ENCODE results near the gene DTX1. TPM values are rescaled to one million over a fixed set of nuclear protein-coding genes. Genes with fewer than 3 reads are reported as not detected.
A peak's percentile ranks its signal among the peaks of the same experiment; 100 is the strongest.

DTX1 gene
- total RNA-seq, 1 experiment from 2014 or later = not detected

DNA sequence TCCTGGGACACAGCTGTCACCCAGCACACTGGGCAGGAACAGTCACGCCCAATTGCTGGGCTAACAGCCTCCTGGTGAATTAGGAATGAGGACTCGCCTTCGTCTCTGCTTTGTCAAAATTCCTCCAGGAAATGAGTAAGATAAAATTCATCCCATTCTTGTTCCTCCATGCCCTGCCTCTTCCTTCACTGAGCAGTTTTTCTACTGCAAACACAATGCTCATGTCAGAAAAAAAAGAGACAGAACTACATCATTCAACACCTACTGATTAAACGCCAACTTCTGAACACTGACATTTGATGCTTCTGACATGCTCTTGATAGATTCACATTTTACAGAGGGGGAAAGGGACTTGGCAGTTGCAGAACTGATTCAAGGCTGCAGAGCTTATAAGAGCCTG, 37.5 kb upstream of the DTX1 start:
- DNase-seq = peak; percentile 76
- Histone ChIP-seq H2AFZ (ENCODE audit: low read length) (peak overlapping the region; percentile 13), H3K9me2 (replicated peaks; ENCODE audit: low read length) (no peaks in the 10 kb centered on the region), H4K20me1 (ENCODE audit: low read length) (no peaks in the 10 kb centered on the region), H3K9me3 (ENCODE audit: low read length) (no peaks in the 10 kb centered on the region), H3K36me3 (ENCODE audit: low read depth, low read length) (no peaks in the 10 kb centered on the region), H3K4me3 (ENCODE audit: low read length) (no peak overlapping the region), H3K4me2 (ENCODE audit: low read length) (peak overlapping the region; percentile 37), H3K27me3 (ENCODE audit: low read length) (no peaks in the 10 kb centered on the region), H3K4me1 (ENCODE audit: insufficient read depth, low read length) (peaks cover 10% of the 10 kb centered on the region), H3F3A (ENCODE audit: low read length, unreplicated experiment) (no peaks in the 10 kb centered on the region), H3K9ac (ENCODE audit: low read length) (no peak overlapping the region), H3K79me2 (ENCODE audit: low read length) (no peaks in the 10 kb centered on the region), H3K27ac (ENCODE audit: low read length) (no peak overlapping the region)
- ATAC-seq = peak; percentile 93
- CTCF ChIA-PET = interaction anchor here (0.6 kb wide), 1 partner anchor 41 kb away, joined by 3 read pairs; no protein-coding TSS in a partner anchor
- POLR2A ChIA-PET (ENCODE audit: unreplicated experiment) = no interaction called here
- intact Hi-C loops (cut with micrococcal nuclease) = no loop called here
- TF ChIP-seq EZH2phosphoT487 (IDR thresholded peaks at IDR 0.05; ENCODE audit: borderline replicate concordance, low read length) (no peak), EZH2 (IDR thresholded peaks at IDR 0.05; ENCODE audit: low read length, unreplicated experiment) (no peak)
- TF ChIP-seq, protein P1, sequence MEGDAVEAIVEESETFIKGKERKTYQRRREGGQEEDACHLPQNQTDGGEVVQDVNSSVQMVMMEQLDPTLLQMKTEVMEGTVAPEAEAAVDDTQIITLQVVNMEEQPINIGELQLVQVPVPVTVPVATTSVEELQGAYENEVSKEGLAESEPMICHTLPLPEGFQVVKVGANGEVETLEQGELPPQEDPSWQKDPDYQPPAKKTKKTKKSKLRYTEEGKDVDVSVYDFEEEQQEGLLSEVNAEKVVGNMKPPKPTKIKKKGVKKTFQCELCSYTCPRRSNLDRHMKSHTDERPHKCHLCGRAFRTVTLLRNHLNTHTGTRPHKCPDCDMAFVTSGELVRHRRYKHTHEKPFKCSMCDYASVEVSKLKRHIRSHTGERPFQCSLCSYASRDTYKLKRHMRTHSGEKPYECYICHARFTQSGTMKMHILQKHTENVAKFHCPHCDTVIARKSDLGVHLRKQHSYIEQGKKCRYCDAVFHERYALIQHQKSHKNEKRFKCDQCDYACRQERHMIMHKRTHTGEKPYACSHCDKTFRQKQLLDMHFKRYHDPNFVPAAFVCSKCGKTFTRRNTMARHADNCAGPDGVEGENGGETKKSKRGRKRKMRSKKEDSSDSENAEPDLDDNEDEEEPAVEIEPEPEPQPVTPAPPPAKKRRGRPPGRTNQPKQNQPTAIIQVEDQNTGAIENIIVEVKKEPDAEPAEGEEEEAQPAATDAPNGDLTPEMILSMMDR (conservative IDR thresholded peaks at IDR 0.05; ENCODE audit: low read depth, low read length) = no peak
- no TSS peak for BruUV-seq (replicated peaks)

DNA sequence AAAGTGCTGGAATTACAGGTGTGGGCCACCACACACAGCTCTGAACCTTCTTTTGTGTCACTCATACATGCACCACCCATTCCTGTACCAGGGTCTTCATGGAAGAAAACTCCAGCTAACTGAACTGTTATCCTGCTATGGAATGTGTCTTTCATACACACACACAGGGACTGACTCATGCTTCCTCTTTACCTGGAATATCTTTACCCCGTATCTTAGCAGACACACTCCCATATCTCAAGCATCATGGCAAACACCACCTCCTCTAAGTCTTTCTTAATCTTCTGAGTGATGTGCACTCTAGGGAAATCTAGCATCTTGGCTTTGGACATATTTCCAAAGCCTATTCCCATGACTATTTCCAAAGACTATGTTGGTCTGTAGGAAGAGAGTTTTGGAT, 35.0 kb upstream of the DTX1 start:
- TF ChIP-seq, protein P1 (conservative IDR thresholded peaks at IDR 0.05; ENCODE audit: low read depth, low read length) = no peak
- TF ChIP-seq EZH2 (IDR thresholded peaks at IDR 0.05; ENCODE audit: low read length, unreplicated experiment) = no peak
- no peak for TF ChIP-seq EZH2phosphoT487 (IDR thresholded peaks at IDR 0.05; ENCODE audit: borderline replicate concordance, low read length)
- H3K27me3 ChIP-seq (ENCODE audit: low read length) = no peaks in the 10 kb centered on the region

DNA sequence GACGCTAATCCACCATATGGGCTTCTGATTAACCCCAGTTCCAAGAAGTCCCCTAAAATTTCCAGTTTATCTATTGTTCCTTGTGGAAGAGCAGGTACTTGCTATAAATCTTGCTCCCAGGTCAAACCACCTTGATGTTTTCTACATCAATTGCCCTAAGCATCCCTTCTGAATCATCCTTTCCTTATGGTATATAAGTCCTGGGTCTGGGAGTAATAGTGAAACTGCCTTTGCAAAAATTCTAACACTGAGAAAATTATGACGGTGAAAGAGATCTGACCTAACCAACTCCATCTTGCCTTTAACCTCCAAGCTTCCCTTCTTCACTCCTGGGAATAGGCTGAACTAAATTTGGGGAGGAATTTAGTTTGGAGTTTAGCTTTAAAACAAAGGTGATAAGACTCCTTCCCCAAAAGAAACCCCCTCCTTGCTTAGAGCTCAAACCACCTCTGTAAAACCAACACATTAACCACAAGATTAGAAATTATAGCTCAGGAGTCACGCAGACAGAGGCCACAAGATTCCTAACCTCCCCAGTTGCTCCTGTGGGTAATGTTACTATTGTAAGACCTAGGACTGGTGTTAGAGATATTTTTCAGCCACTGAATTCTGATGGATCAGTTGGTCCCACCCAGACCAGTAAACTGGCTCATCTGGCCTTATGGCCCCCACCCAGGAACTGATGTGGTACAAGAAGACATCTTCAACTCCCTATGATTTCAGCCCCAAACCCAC, 33.8 kb upstream of the DTX1 start:
- Histone ChIP-seq H3K27ac (ENCODE audit: low read length) (no peak overlapping the region), H3K79me2 (ENCODE audit: low read length) (no peaks in the 10 kb centered on the region), H3K9me2 (replicated peaks; ENCODE audit: low read length) (no peaks in the 10 kb centered on the region), H3K9me3 (ENCODE audit: low read length) (no peaks in the 10 kb centered on the region), H3F3A (ENCODE audit: low read length, unreplicated experiment) (no peaks in the 10 kb centered on the region), H3K9ac (ENCODE audit: low read length) (no peak overlapping the region), H3K4me1 (ENCODE audit: insufficient read depth, low read length) (peaks cover 10% of the 10 kb centered on the region), H3K4me2 (ENCODE audit: low read length) (no peak overlapping the region), H3K4me3 (ENCODE audit: low read length) (no peak overlapping the region), H3K36me3 (ENCODE audit: low read depth, low read length) (no peaks in the 10 kb centered on the region), H2AFZ (ENCODE audit: low read length) (no peak overlapping the region), H4K20me1 (ENCODE audit: low read length) (no peaks in the 10 kb centered on the region), H3K27me3 (ENCODE audit: low read length) (no peaks in the 10 kb centered on the region)
- intact Hi-C loops (cut with micrococcal nuclease) = no loop called here
- ATAC-seq (no peak), DNase-seq (no peak)
- ChIA-PET CTCF (interaction anchor here (1.9 kb wide), 1 partner anchor 30 kb away, joined by 5 read pairs; no protein-coding TSS in a partner anchor), POLR2A (ENCODE audit: unreplicated experiment) (no interaction called here)
- no TSS peak for BruUV-seq (replicated peaks)
- TF ChIP-seq EZH2phosphoT487 (IDR thresholded peaks at IDR 0.05; ENCODE audit: borderline replicate concordance, low read length) = no peak

More for the DNA sequence above, 35.0 kb upstream of the DTX1 start:
- no peaks in the 10 kb centered on the region for H3K79me2 ChIP-seq (ENCODE audit: low read length)
- ATAC-seq = no peak
- POLR2A ChIA-PET (ENCODE audit: unreplicated experiment) = no interaction called here
- peaks cover 10% of the 10 kb centered on the region for H3K4me1 ChIP-seq (ENCODE audit: insufficient read depth, low read length)
- H3K9me2 ChIP-seq (replicated peaks; ENCODE audit: low read length) = no peaks in the 10 kb centered on the region
- H2AFZ ChIP-seq (ENCODE audit: low read length) = no peak overlapping the region
- H3K9ac ChIP-seq (ENCODE audit: low read length) = no peak overlapping the region
- H4K20me1 ChIP-seq (ENCODE audit: low read length) = no peaks in the 10 kb centered on the region
- CTCF ChIA-PET = no interaction called here
- no peak overlapping the region for H3K27ac ChIP-seq (ENCODE audit: low read length)
- H3K4me3 ChIP-seq (ENCODE audit: low read length) = no peak overlapping the region
- H3K9me3 ChIP-seq (ENCODE audit: low read length) = no peaks in the 10 kb centered on the region
- no peak for DNase-seq
- H3K36me3 ChIP-seq (ENCODE audit: low read depth, low read length) = no peaks in the 10 kb centered on the region
- intact Hi-C loops (cut with micrococcal nuclease) = no loop called here
- H3K4me2 ChIP-seq (ENCODE audit: low read length) = no peak overlapping the region
- no TSS peak for BruUV-seq (replicated peaks)
- no peaks in the 10 kb centered on the region for H3F3A ChIP-seq (ENCODE audit: low read length, unreplicated experiment)

Data from PC-3 (cell line).